Measurements from ENCODE around the gene MYOM3.

DNA sequence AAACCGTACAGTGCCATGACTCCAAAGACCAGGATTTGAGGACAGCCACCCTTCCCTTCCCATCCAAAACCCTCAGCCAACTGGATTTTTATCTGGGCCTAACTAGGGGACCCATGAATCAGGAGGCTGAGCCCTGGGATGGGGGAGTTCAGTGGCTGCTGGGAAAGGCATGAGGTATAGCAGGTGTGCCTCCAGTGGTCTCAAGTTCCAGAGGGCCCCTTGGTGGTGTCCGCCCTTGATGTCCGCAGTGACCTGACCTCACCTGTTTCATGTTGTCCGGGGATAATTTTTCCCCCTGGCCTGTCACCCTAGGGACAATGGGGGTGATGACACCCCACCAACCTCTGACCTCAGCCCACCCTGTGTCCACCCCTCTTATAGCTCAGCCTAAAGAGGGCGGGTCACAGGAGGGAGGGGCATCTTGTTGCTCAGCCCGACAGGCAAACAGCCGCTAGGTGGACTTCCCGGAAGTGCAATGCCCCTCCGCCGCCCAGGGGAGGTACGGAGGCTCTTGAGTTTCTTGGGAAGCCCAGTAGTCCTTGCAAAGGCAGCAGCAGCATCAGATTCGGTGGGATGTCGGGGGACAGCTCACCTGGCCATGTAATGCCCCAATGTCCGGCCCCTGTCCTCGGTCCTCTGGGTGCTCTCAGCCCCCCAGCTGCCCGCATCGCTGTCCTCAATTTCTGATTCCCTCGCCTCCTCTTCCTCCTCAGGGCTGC lies 44.8 kb upstream of the MYOM3 start:
- no peak for TF ChIP-seq CTCF (conservative IDR thresholded peaks at IDR 0.05; ENCODE audit: low read depth, low read length)
- TF ChIP-seq EZH2phosphoT487 (IDR thresholded peaks at IDR 0.05; ENCODE audit: borderline replicate concordance, low read length), result no peak
- no peak for TF ChIP-seq EZH2 (IDR thresholded peaks at IDR 0.05; ENCODE audit: low read length, unreplicated experiment)

Measured in PC-3 (cell line).